Fibroblast of the conjunctiva (primary cell): ENCODE measurements around the gene ZNF544.
"Not testable (repeated sequence)": the region's sequence is repeated elsewhere in the genome, so short reads cannot be mapped to it uniquely, and the experiment has no call there.

ENCODE experiments used
- DNase-seq: peaks from one replicate; pipeline ENCODE4 v3.0.0-alpha.2; 2010; ENCODE audit warnings: low read depth

Gene ZNF544

DNA sequence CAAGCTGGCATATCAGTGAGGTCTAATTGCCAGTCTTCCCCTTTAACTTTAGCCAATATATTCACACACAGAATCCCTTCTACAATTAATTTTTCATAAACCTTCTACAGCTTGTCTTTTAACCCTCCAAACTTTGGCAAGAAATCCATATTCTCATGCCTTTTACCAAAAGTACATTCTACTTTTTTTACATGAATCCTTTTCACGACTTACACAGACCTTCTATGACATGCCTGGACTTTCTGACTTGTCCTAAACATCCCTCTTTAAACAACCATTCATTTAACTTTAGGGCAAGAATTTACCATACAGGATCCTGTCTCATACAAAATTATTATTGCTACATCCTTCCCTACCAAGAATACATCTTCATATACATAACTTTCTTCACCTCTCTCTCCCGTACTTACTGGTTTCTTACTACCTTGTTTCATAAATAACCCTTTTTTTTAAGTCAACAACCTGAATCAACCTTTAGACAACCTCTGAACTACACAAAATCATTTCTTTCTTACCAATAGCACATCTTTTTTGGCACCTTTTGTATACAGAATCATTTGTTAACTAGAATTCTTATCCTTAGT lies 23.5 kb downstream of the ZNF544 start:
- no peak for DNase-seq

DNA sequence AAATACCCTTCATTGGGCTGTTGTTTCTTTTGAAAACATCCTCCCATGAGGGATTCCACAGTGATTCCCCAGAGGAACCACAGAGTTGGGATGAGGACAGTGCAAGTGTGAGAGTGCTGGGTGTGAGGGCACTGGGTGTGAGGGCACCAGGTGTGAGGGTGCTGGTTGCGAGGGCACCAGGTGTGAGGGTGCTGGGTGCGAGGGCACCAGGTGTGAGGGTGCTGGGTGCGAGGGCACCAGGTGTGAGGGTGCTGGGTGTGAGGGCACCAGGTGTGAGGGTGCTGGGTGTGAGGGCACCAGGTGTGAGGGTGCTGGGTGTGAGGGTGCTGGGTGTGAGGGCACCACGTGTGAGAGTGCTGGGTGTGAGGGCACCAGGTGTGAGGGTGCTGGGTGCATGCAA lies 29.5 kb downstream of the ZNF544 start:
- not testable (repeated sequence) for DNase-seq

DNA sequence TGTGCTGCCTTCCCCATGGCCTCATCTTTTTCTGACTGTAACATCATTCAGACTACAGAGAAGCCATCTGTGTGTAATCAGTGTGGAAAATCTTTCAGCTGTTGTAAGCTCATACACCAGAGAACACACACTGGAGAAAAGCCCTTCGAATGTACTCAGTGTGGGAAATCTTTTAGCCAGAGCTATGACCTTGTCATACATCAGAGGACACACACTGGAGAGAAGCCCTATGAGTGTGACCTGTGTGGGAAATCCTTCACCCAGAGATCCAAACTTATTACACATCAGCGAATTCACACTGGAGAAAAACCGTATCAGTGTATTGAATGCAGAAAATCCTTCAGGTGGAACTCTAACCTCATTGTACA lies 32.9 kb downstream of the ZNF544 start:
- no peak for DNase-seq

DNA sequence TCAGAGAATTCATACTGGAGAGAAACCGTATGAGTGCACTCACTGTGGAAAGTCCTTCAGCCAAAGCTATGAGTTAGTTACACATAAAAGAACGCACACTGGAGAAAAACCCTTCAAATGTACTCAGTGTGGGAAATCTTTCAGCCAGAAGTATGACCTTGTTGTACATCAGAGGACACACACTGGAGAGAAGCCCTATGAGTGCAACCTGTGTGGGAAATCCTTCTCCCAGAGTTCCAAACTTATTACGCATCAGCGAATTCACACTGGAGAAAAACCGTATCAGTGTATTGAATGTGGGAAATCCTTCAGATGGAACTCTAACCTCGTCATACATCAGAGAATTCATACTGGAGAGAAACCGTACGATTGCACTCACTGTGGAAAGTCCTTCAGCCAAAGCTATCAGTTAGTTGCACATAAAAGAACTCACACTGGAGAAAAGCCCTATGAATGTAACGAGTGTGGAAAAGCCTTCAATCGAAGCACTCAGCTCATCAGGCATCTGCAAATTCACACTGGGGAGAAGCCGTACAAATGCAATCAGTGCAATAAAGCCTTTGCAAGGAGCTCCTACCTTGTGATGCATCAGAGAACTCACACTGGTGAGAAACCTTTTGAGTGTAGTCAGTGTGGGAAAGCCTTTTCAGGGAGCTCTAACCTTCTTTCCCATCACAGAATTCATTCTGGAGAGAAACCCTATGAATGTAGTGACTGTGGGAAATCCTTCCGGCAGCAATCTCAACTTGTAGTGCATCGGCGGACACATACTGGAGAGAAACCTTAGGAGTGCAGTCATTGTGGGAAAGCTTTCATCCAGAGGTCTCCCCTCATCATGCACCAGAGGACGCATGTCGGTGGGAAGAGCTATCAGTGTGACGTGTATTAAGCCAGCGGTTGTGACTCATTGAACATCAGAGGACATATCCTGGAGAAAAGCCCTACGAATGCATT lies 33.5 kb downstream of the ZNF544 start:
- DNase-seq = no peak

DNA sequence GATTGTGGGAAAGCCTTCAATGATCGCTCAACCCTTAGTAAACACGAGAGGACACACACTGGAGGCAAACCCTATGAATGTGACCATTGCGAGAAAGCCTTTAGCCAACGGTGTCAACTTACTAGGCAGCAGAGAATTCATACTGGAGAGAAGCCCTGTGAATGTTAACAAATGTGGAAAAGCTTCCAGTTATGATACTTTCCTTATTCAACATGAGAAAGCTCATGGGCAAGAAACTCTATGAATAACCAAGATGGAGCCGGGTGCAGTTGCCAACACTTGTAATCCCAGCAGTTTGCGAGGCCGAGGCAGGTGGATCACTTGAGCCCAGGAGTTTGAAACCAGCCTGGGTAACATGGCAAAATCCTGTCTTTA lies 34.2 kb downstream of the ZNF544 start:
- DNase-seq = no peak

DNA sequence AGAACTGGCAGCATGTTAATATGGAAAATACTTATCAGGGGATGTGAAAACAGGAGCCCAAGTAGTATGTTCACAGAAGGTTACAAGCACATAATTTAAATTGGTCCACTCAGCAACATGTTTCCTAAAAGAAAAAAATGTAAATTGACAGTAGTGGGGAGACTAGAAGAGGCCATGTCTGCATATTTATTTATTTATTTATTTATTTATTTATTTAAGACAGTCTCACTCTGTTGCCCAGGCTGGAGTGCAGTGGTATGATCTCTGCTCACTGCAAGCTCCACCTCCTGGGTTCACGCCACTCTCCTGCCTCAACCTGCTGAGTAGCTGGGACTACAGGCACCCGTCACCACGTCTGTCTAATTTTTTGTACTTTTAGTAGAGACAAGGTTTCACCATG lies 36.4 kb downstream of the ZNF544 start:
- no peak for DNase-seq

DNA sequence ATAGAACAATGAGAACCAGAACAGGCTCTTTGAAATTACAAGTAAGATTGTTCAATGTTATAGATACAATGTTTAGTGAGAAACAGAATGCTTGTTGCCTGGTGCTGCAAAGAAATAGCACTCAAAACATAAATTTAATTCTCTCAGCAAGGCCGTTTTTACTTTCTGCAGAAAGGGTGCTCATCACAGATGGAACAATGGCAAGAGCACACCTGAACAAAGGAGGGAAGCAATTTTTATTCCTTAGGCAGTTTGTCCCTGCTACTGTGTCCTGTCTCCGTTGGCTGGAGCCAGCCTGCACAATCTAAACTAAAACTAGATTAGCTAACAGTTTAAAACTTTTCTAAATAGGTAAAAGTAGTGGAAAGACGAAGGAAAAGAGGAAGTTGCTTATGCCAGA lies 39.6 kb downstream of the ZNF544 start:
- DNase-seq = no peak

DNA sequence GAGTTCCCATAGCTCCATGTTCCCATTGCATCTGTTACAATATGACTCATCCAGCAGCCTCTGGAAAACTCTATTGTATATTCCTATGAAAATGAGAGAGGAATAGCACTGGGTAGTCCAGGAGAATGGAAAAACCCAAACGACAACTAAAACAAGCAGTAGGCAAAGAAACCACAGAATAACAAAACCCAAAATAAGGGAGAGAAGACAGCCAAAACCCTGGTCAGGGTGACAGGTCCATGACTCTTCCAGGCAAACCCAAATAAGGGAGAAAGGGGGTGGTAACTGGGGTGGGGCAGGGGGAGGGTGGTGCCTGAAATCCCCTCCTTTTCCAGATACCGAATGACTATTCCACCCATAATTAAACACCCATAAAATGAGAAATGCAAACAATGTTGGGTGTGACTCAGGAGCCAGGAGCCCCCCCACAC lies 46.1 kb downstream of the ZNF544 start:
- DNase-seq = no peak

DNA sequence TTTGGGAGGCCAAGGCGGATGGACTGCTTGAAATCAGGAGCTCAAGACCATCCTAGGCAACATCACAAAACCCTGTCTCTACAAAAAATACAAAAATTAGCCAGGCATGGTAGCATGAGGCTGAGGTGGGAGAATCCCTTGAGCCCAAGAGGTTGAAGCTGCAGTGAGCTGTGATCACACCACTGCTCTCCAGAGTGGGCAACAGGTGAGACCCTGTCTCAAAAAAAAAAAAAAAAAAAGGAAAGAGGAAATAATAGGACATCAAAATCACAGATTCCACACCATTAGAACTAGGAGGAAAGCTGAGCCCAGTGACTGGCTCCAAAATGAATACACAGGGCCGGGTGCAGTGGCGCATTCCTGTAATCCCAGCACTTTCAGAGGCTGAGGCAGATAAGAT lies 46.9 kb downstream of the ZNF544 start:
- no peak for DNase-seq

DNA sequence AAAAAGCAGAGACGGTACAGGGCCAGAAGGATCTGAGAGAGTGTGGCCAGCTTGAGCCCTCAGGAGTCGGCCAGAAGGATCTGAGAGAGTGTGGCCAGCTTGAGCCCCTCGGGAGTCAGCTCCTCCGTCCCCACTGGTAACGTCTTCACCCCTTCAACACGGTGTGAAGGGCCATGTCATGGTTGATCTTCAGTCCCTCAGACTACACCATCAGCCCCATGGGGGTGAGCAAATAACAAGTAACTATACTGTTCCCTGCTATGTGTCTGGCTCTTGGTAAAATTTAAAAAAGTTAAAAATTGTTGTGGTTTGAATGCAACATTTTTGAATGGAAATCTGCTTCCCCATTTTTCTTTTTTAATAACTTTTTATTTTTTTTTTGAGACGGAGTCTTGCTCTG lies 48.5 kb downstream of the ZNF544 start:
- DNase-seq = no peak

DNA sequence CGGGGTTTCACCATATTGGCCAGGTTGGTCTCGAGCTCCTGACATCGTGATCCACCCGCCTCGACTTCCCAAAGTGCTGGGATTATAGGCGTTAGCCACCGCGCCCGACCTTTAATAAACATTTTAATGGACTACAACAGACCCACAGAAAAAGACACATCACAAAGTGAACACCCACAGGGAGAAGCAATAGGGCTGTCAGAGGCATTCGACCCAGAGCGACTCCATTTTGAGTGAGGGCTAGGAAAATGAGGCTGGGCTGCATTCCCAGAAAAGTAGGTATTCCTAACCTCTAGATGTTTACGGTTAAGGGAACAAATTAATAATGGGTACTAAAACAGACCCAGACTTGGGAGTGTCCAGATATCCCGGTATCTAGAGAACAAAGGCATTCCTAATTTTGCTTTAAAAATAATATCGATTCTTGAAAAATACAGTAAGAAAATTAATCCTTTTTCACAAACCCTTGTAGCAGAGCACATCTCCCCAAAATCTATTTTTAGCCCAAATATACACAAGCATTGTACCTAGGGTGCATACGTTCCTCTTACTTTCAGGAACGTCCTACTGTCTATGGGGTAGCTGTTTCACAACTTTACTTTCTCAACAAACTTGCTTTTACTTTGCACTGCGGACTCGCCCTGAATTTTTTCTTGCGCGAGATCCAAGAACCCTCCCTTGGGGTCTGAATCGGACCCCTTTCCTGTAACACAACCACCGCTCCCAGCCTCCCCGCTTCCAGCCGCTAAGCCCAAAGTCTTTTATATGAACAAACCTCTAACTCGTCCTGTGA lies 49.2 kb downstream of the ZNF544 start:
- DNase-seq = no peak

DNA sequence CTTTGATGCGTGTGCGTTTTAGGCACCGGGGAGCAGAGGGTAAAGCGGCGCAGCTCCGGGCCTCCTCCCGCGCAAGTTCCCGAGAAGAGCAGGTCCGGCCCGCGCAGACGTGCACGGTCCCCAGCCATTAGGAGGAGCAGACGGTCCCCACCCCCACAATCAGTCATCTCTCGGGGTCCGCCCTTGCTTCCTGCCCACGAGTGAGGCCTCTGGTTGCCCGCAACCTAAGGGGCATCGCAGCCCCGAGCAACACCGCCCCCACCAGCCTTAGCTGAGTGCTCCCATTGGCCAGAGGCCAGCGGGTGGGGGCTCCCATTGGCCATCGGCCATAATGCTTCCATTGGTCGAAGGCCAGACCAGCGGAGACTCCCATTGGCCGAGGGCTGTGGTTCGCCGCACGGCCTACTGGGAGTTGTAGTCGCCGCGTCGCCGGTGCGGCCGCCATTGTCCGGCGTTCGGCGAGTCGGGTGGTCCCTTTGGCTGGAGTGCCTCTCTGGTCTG lies 49.9 kb downstream of the ZNF544 start, which contains the start of gene ZNF8:
Gene ZNF8, plus strand, starts transcription at position 415 of the 501 bp plus-strand sequence. CDS start 127 bp downstream, outside the sequence.
- DNase-seq = peak; percentile 95

DNA sequence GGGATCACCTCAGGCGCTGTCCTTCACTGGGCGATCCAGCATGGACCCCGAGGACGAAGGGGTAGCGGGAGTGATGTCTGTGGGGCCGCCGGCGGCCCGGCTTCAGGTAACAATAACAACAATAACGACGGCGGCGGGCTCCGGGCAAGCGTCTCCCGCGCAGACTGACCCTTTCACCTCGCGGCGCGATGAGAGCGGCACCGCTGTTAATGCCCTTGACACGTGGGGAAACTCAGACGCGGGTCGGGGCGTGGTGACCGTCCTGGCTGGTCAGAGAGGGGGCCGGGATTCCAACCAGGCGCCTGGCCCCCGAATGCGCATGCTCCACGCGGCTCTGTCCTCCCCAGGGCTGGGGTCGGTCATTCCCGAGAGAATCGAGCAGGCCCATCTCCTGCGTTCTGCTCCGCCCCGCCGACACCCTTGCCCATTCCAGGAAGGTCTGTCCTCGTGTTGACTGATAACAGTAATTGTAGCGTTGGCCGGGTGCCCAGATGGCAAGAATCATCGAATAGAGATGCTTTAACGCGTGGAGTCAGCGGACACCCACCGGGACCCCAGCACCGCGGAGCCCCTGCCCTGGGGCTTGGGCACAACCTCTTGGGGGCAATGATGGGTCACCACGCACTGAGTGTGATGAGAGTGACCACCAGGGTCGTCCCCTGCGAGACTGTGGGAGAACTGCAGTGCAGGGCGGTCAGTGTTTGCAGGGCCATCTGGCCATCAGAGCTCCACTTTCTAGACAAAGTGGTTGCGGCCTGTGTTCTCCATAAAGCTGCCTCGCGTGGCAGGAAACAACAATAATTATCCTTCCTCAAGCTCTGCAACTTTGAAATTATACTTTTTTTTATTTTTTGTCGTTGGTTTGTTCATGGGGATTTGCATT lies 50.6 kb downstream of the ZNF544 start:
- DNase-seq = peak; percentile 5

DNA sequence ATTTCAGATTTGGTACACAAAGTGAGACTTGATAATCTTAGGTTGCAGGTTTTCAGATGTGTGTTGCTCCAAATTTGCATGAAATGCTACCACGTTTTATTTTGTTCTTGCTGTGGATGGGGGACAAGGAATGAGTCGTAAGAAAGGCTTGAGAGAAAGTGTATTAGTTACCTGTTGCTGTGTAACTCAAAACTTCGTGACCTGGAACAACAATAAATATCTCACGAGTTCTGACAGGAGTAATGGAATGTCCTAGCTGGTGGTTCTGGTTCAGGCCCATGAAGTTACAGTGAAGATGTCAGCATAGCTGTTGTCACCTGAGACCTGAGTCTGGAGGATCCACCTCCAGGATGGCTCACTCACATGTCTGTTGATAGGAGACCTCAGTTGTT lies 51.2 kb downstream of the ZNF544 start:
- DNase-seq = no peak

DNA sequence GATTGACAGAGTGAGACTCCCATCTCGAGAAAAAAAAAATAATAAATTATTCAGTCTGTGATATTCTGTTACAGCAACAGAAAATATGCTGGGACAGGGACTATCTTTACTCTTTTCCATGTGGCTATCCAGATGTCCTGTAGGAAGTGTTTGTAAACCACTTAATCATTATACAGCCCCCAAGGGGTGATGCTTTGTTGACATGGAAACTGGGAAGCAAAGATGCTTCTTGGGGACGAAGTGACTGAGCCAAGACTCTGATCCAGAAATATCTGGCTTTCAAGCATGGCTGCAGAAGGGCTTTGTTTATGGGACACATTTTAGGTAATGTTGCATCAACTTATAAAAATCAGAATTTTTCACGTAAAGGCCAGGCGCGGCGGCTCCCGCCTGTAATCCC lies 55.5 kb downstream of the ZNF544 start:
- no peak for DNase-seq

DNA sequence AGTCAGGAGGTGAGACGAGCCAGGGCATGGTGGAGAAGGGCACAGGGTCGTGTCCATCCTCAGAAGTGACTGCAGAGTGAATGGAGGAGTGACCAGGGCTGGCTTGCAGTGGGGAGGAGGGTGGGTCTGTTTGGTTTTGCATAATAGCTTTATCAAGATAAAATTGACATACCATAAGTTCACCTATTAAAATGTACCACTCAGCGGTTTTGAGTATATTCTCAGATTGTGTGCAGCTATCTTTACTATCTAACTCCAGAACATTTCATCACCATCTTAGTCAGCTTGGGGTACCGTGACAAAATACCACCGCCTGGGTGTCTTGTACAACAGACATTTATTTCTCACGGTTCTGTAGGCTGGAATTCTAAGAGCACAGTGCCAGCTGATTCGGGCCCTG lies 63.2 kb downstream of the ZNF544 start:
- no peak for DNase-seq

DNA sequence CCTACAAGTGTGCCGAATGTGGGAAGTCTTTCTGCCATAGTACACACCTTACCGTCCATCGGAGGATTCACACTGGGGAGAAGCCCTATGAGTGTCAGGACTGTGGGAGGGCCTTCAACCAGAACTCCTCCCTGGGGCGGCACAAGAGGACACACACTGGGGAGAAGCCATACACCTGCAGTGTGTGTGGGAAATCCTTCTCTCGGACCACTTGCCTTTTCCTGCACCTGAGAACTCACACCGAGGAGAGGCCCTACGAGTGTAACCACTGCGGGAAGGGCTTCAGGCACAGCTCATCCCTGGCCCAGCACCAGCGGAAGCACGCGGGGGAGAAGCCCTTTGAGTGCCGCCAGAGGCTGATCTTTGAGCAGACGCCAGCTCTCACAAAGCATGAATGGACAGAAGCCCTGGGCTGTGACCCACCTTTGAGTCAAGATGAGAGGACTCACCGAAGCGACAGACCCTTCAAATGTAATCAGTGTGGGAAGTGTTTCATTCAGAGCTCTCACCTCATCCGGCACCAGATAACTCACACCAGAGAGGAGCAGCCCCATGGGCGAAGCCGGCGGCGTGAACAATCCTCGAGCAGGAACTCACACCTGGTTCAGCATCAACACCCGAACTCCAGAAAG lies 66.1 kb downstream of the ZNF544 start:
- no peak for DNase-seq

DNA sequence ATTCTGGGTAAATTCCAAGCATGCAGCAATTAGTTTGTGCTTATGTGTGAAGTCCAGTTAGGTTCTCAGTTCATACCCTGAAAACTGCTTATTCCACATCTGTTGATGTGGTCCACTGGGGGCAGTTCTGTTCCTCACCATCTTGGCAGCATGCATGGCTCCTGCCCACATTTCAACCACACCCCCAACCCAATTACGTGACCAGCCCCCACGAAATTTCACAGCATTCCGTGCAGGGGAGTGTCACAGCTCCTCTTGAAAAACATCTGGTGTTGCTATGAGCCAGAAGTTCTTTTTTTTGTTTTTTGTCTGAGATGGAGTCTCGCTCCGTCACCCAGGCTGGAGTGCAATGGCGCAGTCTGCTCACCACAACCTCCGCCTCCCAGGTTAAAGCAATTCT lies 67.4 kb downstream of the ZNF544 start:
- no peak for DNase-seq

DNA sequence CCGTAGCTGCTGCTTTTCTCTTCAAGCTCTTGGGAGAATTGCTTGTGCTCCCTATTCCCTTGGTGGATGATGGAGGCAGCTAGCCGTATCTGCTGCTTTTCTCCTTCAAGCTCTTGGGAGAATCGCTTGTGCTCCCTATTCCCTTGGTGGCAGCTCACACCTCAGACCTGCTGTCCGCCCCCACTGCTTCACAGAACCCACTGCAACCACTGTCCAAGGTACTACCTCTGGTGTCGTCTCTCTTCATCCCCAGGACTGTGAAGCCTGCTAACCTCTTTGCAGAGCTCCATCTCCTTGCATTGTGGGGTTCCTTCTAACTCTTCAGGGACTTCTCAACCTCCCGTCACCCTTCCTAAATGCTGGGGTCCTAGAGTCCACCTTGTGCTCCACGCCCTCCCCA lies 71.9 kb downstream of the ZNF544 start:
- no peak for DNase-seq

DNA sequence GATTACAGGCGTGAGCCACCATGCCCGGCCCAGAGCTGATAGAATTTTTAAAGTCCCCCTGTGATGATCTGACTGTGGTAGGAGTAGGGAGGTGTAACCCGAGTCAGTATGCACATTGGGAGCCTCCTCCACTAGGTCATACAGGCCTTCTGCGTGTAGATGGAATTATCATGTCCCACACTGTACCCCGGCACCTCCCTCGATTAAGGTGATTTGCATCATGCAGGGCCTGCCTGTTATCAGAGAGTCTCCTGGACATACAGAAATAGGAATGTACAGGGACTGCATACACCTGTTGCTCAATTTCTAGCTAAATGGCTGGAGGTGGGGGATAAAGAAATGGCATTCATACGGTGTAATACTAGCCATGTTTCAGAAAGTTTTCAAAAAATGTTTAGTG lies 75.5 kb downstream of the ZNF544 start:
- DNase-seq = no peak

DNA sequence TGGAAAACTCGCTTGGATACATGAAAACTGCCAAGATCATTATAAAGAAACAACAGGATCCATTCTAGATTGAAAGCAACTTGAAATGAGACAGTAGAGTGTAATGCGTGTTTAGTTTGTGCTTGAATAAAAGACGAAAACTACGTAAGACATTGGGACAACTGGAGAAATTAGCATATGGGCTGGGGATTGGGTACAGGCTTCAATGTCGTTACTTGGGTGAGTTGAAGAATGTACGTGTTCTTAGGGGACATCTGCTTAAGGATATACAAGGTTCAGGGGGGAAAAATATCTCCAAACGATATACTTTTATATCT lies 76.0 kb downstream of the ZNF544 start:
- no peak for DNase-seq
